ENCODE measurements around the gene PALD1. TPM values are rescaled to one million over a fixed set of nuclear protein-coding genes. Genes with fewer than 3 reads are reported as not detected.

The PALD1 gene
- total and polyA plus RNA-seq, 12 donors, result 2.0 to 16.2 (median 7.4) TPM

- peak in 1 of 7 donors; percentile 21 for DNase-seq
- WGBS, 4 donors, result 79 to 96% (median 84%) methylated on average over 2 to 3 of the region's 3 CpGs
- Histone ChIP-seq H3K4me1 (replicated peaks in 1 of 2) (no peaks in the 10 kb centered on the region), H3K27ac (no peak overlapping the region), H3K9me3 (replicated peaks in 1 of 3) (no peaks in the 10 kb centered on the region), H3K36me3 (replicated peaks in 1 of 2) (no peaks in the 10 kb centered on the region), H3K4me3 (no peak overlapping the region), H3K27me3 (no peaks in the 10 kb centered on the region)
- TF ChIP-seq POLR2A (IDR thresholded peaks at IDR 0.05) (no peak), CTCF (IDR thresholded peaks at IDR 0.05) (no peak)
- intact Hi-C loops (cut with DNase I), result no loop called here
Observed at GRCh38 chr10:70594161-70594560, 115.6 kb downstream of the PALD1 start.

GRCh38 chr10:70595566-70596016 lies 117.0 kb downstream of the PALD1 start:
- H3K27me3 ChIP-seq, result no peaks in the 10 kb centered on the region
- TF ChIP-seq POLR2A (IDR thresholded peaks at IDR 0.05) (no peak), CTCF (IDR thresholded peaks at IDR 0.05) (no peak)
- no peaks in the 10 kb centered on the region for H3K36me3 ChIP-seq (replicated peaks in 1 of 2)
- no peaks in the 10 kb centered on the region for H3K9me3 ChIP-seq (replicated peaks in 1 of 3)
- WGBS, 4 donors, result 76 to 85% (median 80%) methylated on average over 5 of the region's 5 CpGs
- DNase-seq, result peak in 1 of 7 donors; percentile 20
- H3K4me3 ChIP-seq, result no peak overlapping the region
- H3K4me1 ChIP-seq (replicated peaks in 1 of 2), result no peaks in the 10 kb centered on the region
- no peak overlapping the region for H3K27ac ChIP-seq
- intact Hi-C loops (cut with DNase I), result no loop called here

GRCh38 chr10:70596110-70596798 lies 117.7 kb downstream of the PALD1 start:
- Histone ChIP-seq H3K9me3 (replicated peaks in 1 of 3) (no peaks in the 10 kb centered on the region), H3K27me3 (no peaks in the 10 kb centered on the region), H3K36me3 (replicated peaks in 1 of 2) (no peaks in the 10 kb centered on the region), H3K4me3 (no peak overlapping the region), H3K4me1 (replicated peaks in 1 of 2) (no peaks in the 10 kb centered on the region), H3K27ac (no peak overlapping the region)
- TF ChIP-seq CTCF (IDR thresholded peaks at IDR 0.05), result no peak
- intact Hi-C loops (cut with DNase I), result no loop called here
- WGBS, 4 donors, result 74 to 80% (median 77%) methylated on average over 12 to 14 of the region's 14 CpGs
- DNase-seq, result peak in 1 of 7 donors; percentile 48

GRCh38 chr10:70596860-70597809 lies 118.6 kb downstream of the PALD1 start:
- WGBS, 4 donors, result 84 to 89% (median 88%) methylated on average over 8 of the region's 8 CpGs
- Histone ChIP-seq H3K27ac (no peak overlapping the region), H3K4me1 (replicated peaks in 1 of 2) (no peaks in the 10 kb centered on the region), H3K36me3 (replicated peaks in 1 of 2) (no peaks in the 10 kb centered on the region), H3K9me3 (replicated peaks in 1 of 3) (no peaks in the 10 kb centered on the region), H3K27me3 (no peaks in the 10 kb centered on the region), H3K4me3 (no peak overlapping the region)
- TF ChIP-seq CTCF (IDR thresholded peaks at IDR 0.05) (no peak), POLR2A (IDR thresholded peaks at IDR 0.05) (no peak)
- peak in 1 of 7 donors; percentile 45 for DNase-seq
- intact Hi-C loops (cut with DNase I), result no loop called here

Measured in adrenal gland (tissue), 12 donors.